ENCODE results near the gene PMPCA. TPM values are rescaled to one million over a fixed set of nuclear protein-coding genes. Genes with fewer than 3 reads are reported as not detected.
A peak's percentile ranks its signal among the peaks of the same experiment; 100 is the strongest.
"Not testable (repeated sequence)": the region's sequence is repeated elsewhere in the genome, so short reads cannot be mapped to it uniquely, and the experiment has no call there.

The PMPCA gene
- total RNA-seq, 1 donor from 2014 or later, result 50.7 TPM

GRCh38 chr9:136404801-136405136 is 5.7 kb upstream of the PMPCA start:
- no peak overlapping the region for H3K4me3 ChIP-seq (ENCODE audit: low read depth, low read length)
- DNase-seq (ENCODE audit: low read depth), result no peak
- TF ChIP-seq, protein P1, sequence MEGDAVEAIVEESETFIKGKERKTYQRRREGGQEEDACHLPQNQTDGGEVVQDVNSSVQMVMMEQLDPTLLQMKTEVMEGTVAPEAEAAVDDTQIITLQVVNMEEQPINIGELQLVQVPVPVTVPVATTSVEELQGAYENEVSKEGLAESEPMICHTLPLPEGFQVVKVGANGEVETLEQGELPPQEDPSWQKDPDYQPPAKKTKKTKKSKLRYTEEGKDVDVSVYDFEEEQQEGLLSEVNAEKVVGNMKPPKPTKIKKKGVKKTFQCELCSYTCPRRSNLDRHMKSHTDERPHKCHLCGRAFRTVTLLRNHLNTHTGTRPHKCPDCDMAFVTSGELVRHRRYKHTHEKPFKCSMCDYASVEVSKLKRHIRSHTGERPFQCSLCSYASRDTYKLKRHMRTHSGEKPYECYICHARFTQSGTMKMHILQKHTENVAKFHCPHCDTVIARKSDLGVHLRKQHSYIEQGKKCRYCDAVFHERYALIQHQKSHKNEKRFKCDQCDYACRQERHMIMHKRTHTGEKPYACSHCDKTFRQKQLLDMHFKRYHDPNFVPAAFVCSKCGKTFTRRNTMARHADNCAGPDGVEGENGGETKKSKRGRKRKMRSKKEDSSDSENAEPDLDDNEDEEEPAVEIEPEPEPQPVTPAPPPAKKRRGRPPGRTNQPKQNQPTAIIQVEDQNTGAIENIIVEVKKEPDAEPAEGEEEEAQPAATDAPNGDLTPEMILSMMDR (conservative IDR thresholded peaks at IDR 0.05; ENCODE audit: low read depth, low read length), result no peak

GRCh38 chr9:136405481-136405880 is 5.0 kb upstream of the PMPCA start:
- TF ChIP-seq, protein P1 (conservative IDR thresholded peaks at IDR 0.05; ENCODE audit: low read depth, low read length), result no peak

GRCh38 chr9:136405904-136406303 is 4.6 kb upstream of the PMPCA start:
- DNase-seq (ENCODE audit: low read depth); H3K4me3 ChIP-seq (ENCODE audit: low read depth, low read length): not testable (repeated sequence)

More at GRCh38 chr9:136405481-136405880, 5.0 kb upstream of the PMPCA start:
- DNase-seq (ENCODE audit: low read depth), result no peak
- H3K4me3 ChIP-seq (ENCODE audit: low read depth, low read length), result no peak overlapping the region

- H3K4me3 ChIP-seq (ENCODE audit: low read depth, low read length); DNase-seq (ENCODE audit: low read depth): not testable (repeated sequence)
These were observed 3.4 kb upstream of the PMPCA start for GRCh38 chr9:136407061-136407460.

DNA sequence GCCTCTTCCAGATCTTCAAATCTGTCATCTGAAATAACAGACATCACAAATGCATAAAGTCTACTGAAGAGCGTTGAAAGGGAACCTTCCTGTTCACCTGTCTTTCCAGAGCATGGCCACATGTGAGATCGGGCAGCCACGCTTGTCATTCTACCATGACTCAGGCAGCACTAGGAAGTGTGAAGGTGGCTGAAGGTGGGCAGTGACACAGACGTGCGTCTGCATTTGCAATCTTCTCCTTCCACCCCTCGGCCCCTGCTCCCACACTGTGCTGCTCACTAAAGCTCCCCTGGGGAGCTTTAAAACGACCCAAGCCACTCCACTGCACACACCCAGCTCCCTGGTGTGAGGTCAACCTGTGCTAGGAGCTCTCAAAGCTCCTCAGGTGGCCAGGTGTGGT is 2.5 kb upstream of the PMPCA start:
- TF ChIP-seq, protein P1 (conservative IDR thresholded peaks at IDR 0.05; ENCODE audit: low read depth, low read length), result no peak
- H3K4me3 ChIP-seq (ENCODE audit: low read depth, low read length), result no peak overlapping the region
- no peak for DNase-seq (ENCODE audit: low read depth)

GRCh38 chr9:136409557-136410455 is 652 bp upstream of the PMPCA start:
- H3K4me3 ChIP-seq (ENCODE audit: low read depth, low read length), result peak overlapping the region; percentile 84
- DNase-seq (ENCODE audit: low read depth), result no peak
- TF ChIP-seq, protein P1 (conservative IDR thresholded peaks at IDR 0.05; ENCODE audit: low read depth, low read length), result no peak

GRCh38 chr9:136411378-136411777 is 920 bp downstream of the PMPCA start:
- H3K4me3 ChIP-seq (ENCODE audit: low read depth, low read length), result peak overlapping the region; percentile 90
- TF ChIP-seq, protein P1 (conservative IDR thresholded peaks at IDR 0.05; ENCODE audit: low read depth, low read length), result no peak
- no peak for DNase-seq (ENCODE audit: low read depth)

DNA sequence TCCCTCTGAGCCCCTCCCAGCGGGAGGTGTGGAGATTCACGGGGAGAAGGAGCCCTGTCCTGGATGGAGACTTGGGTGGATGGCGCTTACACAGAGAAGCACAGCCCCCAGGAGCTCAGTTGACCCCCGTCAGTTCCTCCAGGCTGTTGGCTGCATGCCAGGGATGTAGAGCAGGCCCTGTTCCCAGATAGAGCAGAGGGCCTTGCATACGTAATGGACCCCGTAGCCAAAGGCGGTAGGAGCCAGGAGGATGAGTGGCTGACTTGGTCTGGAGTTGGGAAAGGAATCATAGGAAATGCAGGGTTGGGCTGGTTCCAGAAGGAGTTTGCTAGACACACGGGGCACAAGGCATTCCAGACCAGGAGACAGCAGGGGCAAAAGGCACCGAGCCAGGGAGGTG is 2.5 kb downstream of the PMPCA start:
- H3K4me3 ChIP-seq (ENCODE audit: low read depth, low read length), result no peak overlapping the region
- no peak for DNase-seq (ENCODE audit: low read depth)
- TF ChIP-seq, protein P1 (conservative IDR thresholded peaks at IDR 0.05; ENCODE audit: low read depth, low read length), result no peak
